Ishikawa (cell line): ENCODE measurements around the gene NPBWR2.

Experiments used
- CEBPB ChIP-seq: IDR thresholded peaks from 2 replicates; pipeline ENCODE4 v1.6.1; 2012
- CREB1 ChIP-seq: IDR thresholded peaks from 2 replicates; pipeline ENCODE4 v1.6.1; 2012; ENCODE audit warnings: low read depth
- EGR1 ChIP-seq: IDR thresholded peaks from 2 replicates; pipeline ENCODE4 v1.6.1; 2012
- EP300 ChIP-seq: IDR thresholded peaks from 2 replicates; pipeline ENCODE4 v1.6.1; 2012; ENCODE audit warnings: borderline replicate concordance
- FOXM1 ChIP-seq: IDR thresholded peaks from 2 replicates; pipeline ENCODE4 v1.6.1; 2012; ENCODE audit warnings: low read depth, borderline replicate concordance
- MAX ChIP-seq: IDR thresholded peaks from 2 replicates; pipeline ENCODE4 v1.6.1; 2012
- NFIC ChIP-seq: IDR thresholded peaks from 2 replicates; pipeline ENCODE4 v1.6.1; 2012
- RAD21 ChIP-seq: IDR thresholded peaks from 2 replicates; pipeline ENCODE4 v1.6.1; 2012; ENCODE audit warnings: low read depth
- REST ChIP-seq: IDR thresholded peaks from 2 replicates; pipeline ENCODE4 v1.6.1; 2012; ENCODE audit warnings: low read depth, mild to moderate bottlenecking
- TAF1 ChIP-seq: IDR thresholded peaks from 2 replicates; pipeline ENCODE4 v1.6.1; 2012; ENCODE audit warnings: low read depth, mild to moderate bottlenecking
- TCF12 ChIP-seq: IDR thresholded peaks from 2 replicates; pipeline ENCODE4 v1.6.1; 2012; ENCODE audit warnings: low read depth
- TEAD4 ChIP-seq: IDR thresholded peaks from 2 replicates; pipeline ENCODE4 v1.6.1; 2012
- USF1 ChIP-seq: IDR thresholded peaks from 2 replicates; pipeline ENCODE4 v1.6.1; 2012
- YY1 ChIP-seq: IDR thresholded peaks from 2 replicates; pipeline ENCODE4 v1.6.1; 2012; ENCODE audit warnings: low read depth
- ZBTB7A ChIP-seq: IDR thresholded peaks from 2 replicates; pipeline ENCODE4 v1.6.1; 2012; ENCODE audit warnings: low read depth

Gene NPBWR2

GRCh38 chr20:64154590-64155257 lies 47.4 kb upstream of the NPBWR2 start:
- TF ChIP-seq TCF12 (no peak), REST (no peak), CEBPB (no peak), NFIC (no peak), FOXM1 (no peak), YY1 (no peak), EGR1 (no peak), USF1 (no peak), CREB1 (no peak), TEAD4 (no peak), EP300 (no peak), TAF1 (no peak)

GRCh38 chr20:64153861-64154589 lies 46.7 kb upstream of the NPBWR2 start:
- no peak for TF ChIP-seq YY1
- no peak for TF ChIP-seq CREB1
- no peak for TF ChIP-seq TCF12
- no peak for TF ChIP-seq CEBPB
- TF ChIP-seq EGR1: no peak
- no peak for TF ChIP-seq NFIC
- TF ChIP-seq TAF1: no peak
- TF ChIP-seq ZBTB7A: no peak
- no peak for TF ChIP-seq EP300
- no peak for TF ChIP-seq USF1
- TF ChIP-seq REST: no peak
- no peak for TF ChIP-seq FOXM1

- TF ChIP-seq MAX (no peak), REST (no peak), EP300 (no peak), ZBTB7A (no peak), CEBPB (no peak), YY1 (no peak), TCF12 (no peak), RAD21 (no peak), TAF1 (no peak), TEAD4 (no peak), FOXM1 (no peak), CREB1 (no peak), NFIC (no peak), USF1 (no peak), EGR1 (no peak)
Measured at GRCh38 chr20:64153410-64153809, 46.0 kb upstream of the NPBWR2 start.

- TF ChIP-seq TEAD4 (no peak), REST (no peak), CEBPB (no peak), NFIC (no peak), TAF1 (no peak), TCF12 (no peak), CREB1 (no peak), EGR1 (no peak), YY1 (no peak), RAD21 (no peak), USF1 (no peak)
Measured at GRCh38 chr20:64152906-64153305, 45.5 kb upstream of the NPBWR2 start.
